Transverse colon (tissue), 4 donors: ENCODE results near the gene BMPR1B. TPM values are rescaled to one million over a fixed set of nuclear protein-coding genes. Genes with fewer than 3 reads are reported as not detected.

ENCODE experiments used
- DNase-seq: peaks from one replicate; pipeline ENCODE4 v3.0.0-alpha.2; 2019
- H3K27ac ChIP-seq, 4 donors: fragments of 200-600 bp; sonication (generic); 2 replicates each; pipeline ENCODE4 v1.5.1; 2016 to 2018; ENCODE audit warnings: inconsistent platforms in 4 of 4
- H3K27me3 ChIP-seq: fragments of 200-600 bp; sonication (generic); 2 replicates; pipeline ENCODE4 v1.5.1; 2017; ENCODE audit warnings: inconsistent platforms
- H3K36me3 ChIP-seq, 4 donors: fragments of 200-600 bp; sonication (generic); 2 replicates each; pipeline ENCODE4 v1.5.1; 2017 to 2019; ENCODE audit warnings: inconsistent platforms in 4 of 4
- H3K4me1 ChIP-seq, 4 donors: fragments of 200-600 bp; sonication (generic); 2 replicates each; pipeline ENCODE4 v1.5.1; 2017 to 2020; ENCODE audit warnings: inconsistent platforms in 4 of 4
- H3K4me3 ChIP-seq, 4 donors: fragments of 200-600 bp; sonication (generic); 1 replicate in 1 of 4; 2 replicates in 3 of 4; pipeline versions ENCODE4 v1.5.1 to v1.6.1; 2017 to 2019; ENCODE audit warnings: inconsistent platforms in 4 of 4
- H3K9me3 ChIP-seq, 2 donors: fragments of 200-600 bp; sonication (generic); 2 replicates each; pipeline ENCODE4 v1.5.1; 2017 to 2019; ENCODE audit warnings: inconsistent platforms in 2 of 2
- EP300 ChIP-seq: sonication (generic); formaldehyde crosslinking; IDR thresholded peaks from one replicate; pipeline ENCODE4 v1.6.1; 2017; ENCODE audit warnings: antibody characterized with exemption, low read depth
- POLR2A ChIP-seq: fragments of 450-650 bp; IDR thresholded peaks from one replicate; pipeline ENCODE4 v1.6.1; 2016; ENCODE audit warnings: antibody characterized with exemption, mild to moderate bottlenecking, moderate library complexity
- POLR2AphosphoS5 ChIP-seq, 3 donors: sonication (generic); formaldehyde crosslinking; IDR thresholded peaks; one replicate each; pipeline ENCODE4 v1.6.1; 2016; ENCODE audit warnings: antibody characterized with exemption in 3 of 3
- WGBS, 2 donors: methylation state at CpG; one replicate each; pipeline ENCODE4 v1.1.5; 2018; ENCODE audit warnings: low coverage in 1 of 2; 5-methylcytosine and 5-hydroxymethylcytosine counted together
- in situ Hi-C, 4 donors: fragments of 200-750 bp; cut with MboI; loops; one replicate each; pipeline versions ENCODE4 v1.15.0 to v1.15.1; 2017; ENCODE audit warnings: low sequenced_read_pairs in 3 of 4, low pct_ligation_motif_present in 1 of 4, low pct_unique_long_range_greater_than_20kb in 1 of 4
- intact Hi-C: fragments of 100-400 bp; cut with DNase I; formaldehyde crosslinking; loops from one replicate; pipeline ENCODE4 v1.15.1; 2023; ENCODE audit warnings: low total_unique reads
- total RNA-seq, 4 donors: library from RNA; depleted of rRNA; stranded (reverse); fragments of >200 nt; gene quantifications; one replicate each; pipeline ENCODE4 v1.1.0, GENCODE V29; 2016
- TF ChIP-seq, protein P1 (sequence below), 5 experiments: fragments of 200-600 bp in 3 of 5; fragments of 450-650 bp in 2 of 5; sonication (generic) in 3 of 5; IDR thresholded peaks; 1 replicate in 2 of 5; 2 replicates in 3 of 5; pipeline ENCODE4 v1.5.1; 2016 to 2017; ENCODE audit warnings: antibody characterized with exemption in 5 of 5, inconsistent platforms in 3 of 5, mild to moderate bottlenecking in 2 of 5, moderate library complexity in 1 of 5

Gene BMPR1B
- total RNA-seq, 4 donors from 2014 or later, result 0.64 to 3.2 (median 0.68) TPM; not detected in 1

- no peaks in the 10 kb centered on the region for H3K4me1 ChIP-seq
- intact Hi-C loops (no loop called here), in situ Hi-C loops (no loop called here)
- no peak overlapping the region for H3K27ac ChIP-seq
- TF ChIP-seq EP300 (no peak), POLR2AphosphoS5 (IDR thresholded peaks at IDR 0.05) (no peak), POLR2A (no peak)
- TF ChIP-seq, protein P1, sequence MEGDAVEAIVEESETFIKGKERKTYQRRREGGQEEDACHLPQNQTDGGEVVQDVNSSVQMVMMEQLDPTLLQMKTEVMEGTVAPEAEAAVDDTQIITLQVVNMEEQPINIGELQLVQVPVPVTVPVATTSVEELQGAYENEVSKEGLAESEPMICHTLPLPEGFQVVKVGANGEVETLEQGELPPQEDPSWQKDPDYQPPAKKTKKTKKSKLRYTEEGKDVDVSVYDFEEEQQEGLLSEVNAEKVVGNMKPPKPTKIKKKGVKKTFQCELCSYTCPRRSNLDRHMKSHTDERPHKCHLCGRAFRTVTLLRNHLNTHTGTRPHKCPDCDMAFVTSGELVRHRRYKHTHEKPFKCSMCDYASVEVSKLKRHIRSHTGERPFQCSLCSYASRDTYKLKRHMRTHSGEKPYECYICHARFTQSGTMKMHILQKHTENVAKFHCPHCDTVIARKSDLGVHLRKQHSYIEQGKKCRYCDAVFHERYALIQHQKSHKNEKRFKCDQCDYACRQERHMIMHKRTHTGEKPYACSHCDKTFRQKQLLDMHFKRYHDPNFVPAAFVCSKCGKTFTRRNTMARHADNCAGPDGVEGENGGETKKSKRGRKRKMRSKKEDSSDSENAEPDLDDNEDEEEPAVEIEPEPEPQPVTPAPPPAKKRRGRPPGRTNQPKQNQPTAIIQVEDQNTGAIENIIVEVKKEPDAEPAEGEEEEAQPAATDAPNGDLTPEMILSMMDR (IDR thresholded peaks at IDR 0.05), result no peak
- H3K36me3 ChIP-seq, result no peaks in the 10 kb centered on the region
- no peaks in the 10 kb centered on the region for H3K9me3 ChIP-seq
- no peak for DNase-seq
- H3K4me3 ChIP-seq, result no peak overlapping the region
- H3K27me3 ChIP-seq, result no peaks in the 10 kb centered on the region
- 93 to 100% methylated on average over 1 of the region's 1 CpG for WGBS, 2 donors
These were observed 201.6 kb downstream of the BMPR1B start for GRCh38 chr4:94959307-94959706.

DNA sequence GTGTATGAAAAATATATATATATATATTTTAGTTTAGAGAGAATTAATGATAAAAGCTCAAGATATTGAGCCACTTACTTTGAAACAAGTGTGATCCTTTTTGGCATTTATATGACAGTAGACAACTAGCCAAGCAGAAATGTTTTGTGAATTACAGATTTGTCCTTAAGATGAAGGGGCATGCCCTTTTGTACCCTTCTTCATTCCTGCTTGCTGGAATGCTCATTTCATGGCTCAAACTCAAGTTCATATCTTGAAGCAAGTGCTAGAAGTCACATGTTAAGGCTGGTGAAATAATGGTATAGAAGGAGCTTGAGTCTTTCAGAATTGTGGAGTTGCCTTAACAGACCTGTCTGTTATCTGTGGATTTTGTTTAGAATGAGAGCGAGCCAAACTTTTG is 203.0 kb downstream of the BMPR1B start:
- intact Hi-C loops, result no loop called here
- WGBS, 2 donors, result 72 to 100% methylated on average over 1 of the region's 1 CpG
- DNase-seq, result no peak

DNA sequence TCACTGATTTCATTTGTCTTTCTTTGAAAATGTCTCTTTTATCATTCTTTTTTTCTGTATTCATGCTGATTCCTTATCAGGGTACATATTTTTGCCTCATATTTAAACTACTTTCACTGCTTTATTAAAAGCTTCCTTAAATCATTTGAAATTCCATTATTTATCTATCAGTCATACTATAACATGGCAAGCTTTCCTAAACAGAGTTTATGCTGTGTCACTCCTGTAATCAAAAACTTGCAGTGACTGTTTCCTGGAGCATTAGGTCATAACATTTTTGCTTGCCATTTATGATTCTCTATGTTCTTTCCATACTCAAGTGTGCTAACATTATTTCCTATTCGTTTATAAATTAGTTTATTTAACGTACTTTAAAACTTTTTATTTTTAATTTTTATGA is 203.7 kb downstream of the BMPR1B start:
- Histone ChIP-seq H3K9me3 (no peaks in the 10 kb centered on the region), H3K36me3 (no peaks in the 10 kb centered on the region), H3K4me3 (no peak overlapping the region), H3K27me3 (no peaks in the 10 kb centered on the region), H3K4me1 (no peaks in the 10 kb centered on the region), H3K27ac (no peak overlapping the region)
- intact Hi-C loops, result no loop called here
- in situ Hi-C loops, result no loop called here
- 71 to 79% methylated on average over 2 of the region's 2 CpGs for WGBS, 2 donors
- no peak for DNase-seq
- TF ChIP-seq, protein P1 (IDR thresholded peaks at IDR 0.05), result no peak
- TF ChIP-seq POLR2A, result no peak
- no peak for TF ChIP-seq POLR2AphosphoS5 (IDR thresholded peaks at IDR 0.05)
- TF ChIP-seq EP300, result no peak

More for the DNA sequence above, 203.0 kb downstream of the BMPR1B start:
- Histone ChIP-seq H3K4me3 (no peak overlapping the region), H3K27ac (no peak overlapping the region), H3K4me1 (no peaks in the 10 kb centered on the region), H3K36me3 (no peaks in the 10 kb centered on the region), H3K27me3 (no peaks in the 10 kb centered on the region), H3K9me3 (no peaks in the 10 kb centered on the region)
- no peak for TF ChIP-seq POLR2A
- TF ChIP-seq EP300, result no peak
- TF ChIP-seq, protein P1 (IDR thresholded peaks at IDR 0.05), result no peak
- no peak for TF ChIP-seq POLR2AphosphoS5 (IDR thresholded peaks at IDR 0.05)
- in situ Hi-C loops, result no loop called here

DNA sequence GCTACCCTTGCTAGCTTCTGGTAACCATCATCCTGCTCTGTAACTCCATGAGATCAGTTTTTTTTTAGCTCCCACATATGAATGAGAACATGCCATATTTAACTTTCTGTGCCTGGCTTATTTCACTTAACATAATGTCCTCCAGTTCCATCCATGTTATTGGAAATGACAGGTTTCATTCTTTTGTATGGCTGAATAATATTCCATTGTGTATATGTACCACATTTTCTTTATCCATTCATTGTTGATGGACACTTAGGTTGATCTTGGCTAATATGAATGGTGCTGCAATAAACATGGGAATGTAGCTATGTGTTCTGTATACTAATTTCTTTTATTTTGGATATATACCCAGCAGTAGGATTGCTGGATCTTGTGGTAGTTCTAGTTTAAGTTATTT is 204.7 kb downstream of the BMPR1B start:
- intact Hi-C loops, result loop anchor here (1.0 kb wide), 1 partner anchor 22 kb away; no protein-coding TSS in a partner anchor
- H3K9me3 ChIP-seq, result no peaks in the 10 kb centered on the region

More for the DNA sequence above, 204.7 kb downstream of the BMPR1B start:
- Histone ChIP-seq H3K27me3 (no peaks in the 10 kb centered on the region), H3K36me3 (no peaks in the 10 kb centered on the region), H3K27ac (no peak overlapping the region), H3K4me1 (no peaks in the 10 kb centered on the region), H3K4me3 (no peak overlapping the region)
- TF ChIP-seq POLR2A, result no peak
- TF ChIP-seq, protein P1 (IDR thresholded peaks at IDR 0.05), result no peak
- no peak for TF ChIP-seq EP300
- TF ChIP-seq POLR2AphosphoS5 (IDR thresholded peaks at IDR 0.05), result no peak
- DNase-seq, result no peak
- in situ Hi-C loops, result no loop called here
